GM12878 (cell line): ENCODE measurements around the gene TAPBP. TPM values are rescaled to one million over a fixed set of nuclear protein-coding genes. Genes with fewer than 3 reads are reported as not detected.
"Not testable (repeated sequence)": the region's sequence is repeated elsewhere in the genome, so short reads cannot be mapped to it uniquely, and the experiment has no call there.

Experiments
- ATAC-seq: fragments of 200-7000 bp; cut with Tn5 transposase; 3 replicates; pipeline ENCODE4 v1.9.1; 2020; ENCODE audit warnings: mild to moderate bottlenecking, moderate library complexity
- BruUV-seq: library from RNA; stranded (reverse); fragments of 400-500 nt; replicated peaks from 2 replicates; lab custom pipeline; 2021; lab: Mats Ljungman, UMichigan
- CTCF ChIA-PET: fragments of 300-600 bp; sonication (Branson Sonifier 250); formaldehyde crosslinking; extraction: SDS; loops from one replicate; lab custom pipeline; 2021; ENCODE audit warnings: inconsistent platforms; lab: Yijun Ruan, JAX
- POLR2A ChIA-PET: fragments of 350-600 bp; formaldehyde crosslinking; extraction: SDS; loops from one replicate; lab custom pipeline; 2021; ENCODE audit warnings: inconsistent platforms; lab: Charles Lee
- RAD21 ChIA-PET: fragments of 300-600 bp; sonication (Branson Sonifier 250); formaldehyde crosslinking; loops from one replicate; lab custom pipeline; 2023; ENCODE audit warnings: antibody characterized with exemption; ENCODE audit not compliant: unreplicated experiment; lab: Charles Lee
- SMC1A ChIA-PET: fragments of 300-600 bp; sonication (Branson Sonifier 250); formaldehyde crosslinking; loops from one replicate; lab custom pipeline; 2023; ENCODE audit not compliant: unreplicated experiment, uncharacterized antibody; lab: Charles Lee
- DNase-seq: peaks from one replicate; pipeline ENCODE4 v3.0.0-alpha.2; 2011; ENCODE audit warnings: low read depth, low spot score
- FAIRE-seq: peaks from 3 replicates; lab custom pipeline; 2011; peaks lifted over from hg19 to GRCh38; lab: Jason Lieb, UNC
- H2AFZ ChIP-seq: 2 replicates; pipeline ENCODE4 v1.6.0; 2011; ENCODE audit warnings: low read depth, low read length, control low read depth; ENCODE audit not compliant: control insufficient read depth
- H3K27ac ChIP-seq: 2 replicates; pipeline ENCODE4 v1.5.1; 2011; ENCODE audit warnings: control low read depth; ENCODE audit not compliant: control insufficient read depth, insufficient read depth
- H3K27me3 ChIP-seq, 2 experiments: replicated peaks in 1 of 2; 2 replicates each; pipeline versions ENCODE4 v1.6.0 to v1.6.1; 2011; ENCODE audit warnings: low read length in 1 of 2; ENCODE audit not compliant: control insufficient read depth in 2 of 2, insufficient read depth in 2 of 2
- H3K36me3 ChIP-seq, 2 experiments: 2 replicates each; pipeline ENCODE4 v1.5.1; 2011; ENCODE audit warnings: low read length in 1 of 2; ENCODE audit not compliant: control insufficient read depth in 2 of 2, insufficient read depth in 2 of 2
- H3K4me1 ChIP-seq: 2 replicates; pipeline ENCODE4 v1.6.1; 2011; ENCODE audit warnings: mild to moderate bottlenecking, low read length, moderate library complexity, mixed read lengths; ENCODE audit not compliant: control insufficient read depth, insufficient read depth
- H3K4me2 ChIP-seq: 2 replicates; pipeline ENCODE4 v1.6.0; 2011; ENCODE audit warnings: control low read depth; ENCODE audit not compliant: control insufficient read depth, insufficient read depth
- H3K4me3 ChIP-seq: fragments of 200-600 bp; sonication (generic); 2 replicates; pipeline ENCODE4 v1.5.1; 2016
- H3K79me2 ChIP-seq: 2 replicates; pipeline ENCODE4 v1.6.0; 2011; ENCODE audit warnings: low read length; ENCODE audit not compliant: control insufficient read depth, insufficient read depth
- H3K9ac ChIP-seq: 2 replicates; pipeline ENCODE4 v1.8.0; 2011; ENCODE audit warnings: low read length, control low read depth, mixed read lengths; ENCODE audit not compliant: control insufficient read depth, insufficient read depth
- H3K9me3 ChIP-seq: replicated peaks from 3 replicates; pipeline ENCODE4 v1.5.1; 2011; ENCODE audit warnings: mild to moderate bottlenecking, low read length; ENCODE audit not compliant: control insufficient read depth, insufficient read depth
- H4K20me1 ChIP-seq: 2 replicates; pipeline ENCODE4 v1.6.0; 2011; ENCODE audit not compliant: control insufficient read depth, insufficient read depth
- BCL11A ChIP-seq: IDR thresholded peaks from 2 replicates; pipeline ENCODE4 v1.6.1; 2011; ENCODE audit warnings: low read depth, low read length
- FOXK2 ChIP-seq: fragments of 450-650 bp; IDR thresholded peaks from 2 replicates; pipeline ENCODE4 v1.6.1; 2017; ENCODE audit warnings: mild to moderate bottlenecking, moderate library complexity
- MAX ChIP-seq: IDR thresholded peaks from 2 replicates; pipeline ENCODE4 v1.6.1; 2012; ENCODE audit warnings: low read depth, low read length, improper control_type of control experiment
- MTA3 ChIP-seq: IDR thresholded peaks from 2 replicates; pipeline ENCODE4 v1.6.1; 2012; ENCODE audit warnings: low read length, inconsistent platforms, borderline replicate concordance
- MYB ChIP-seq: fragments of 150-350 bp; IDR thresholded peaks from 2 replicates; pipeline ENCODE4 v1.6.1; 2014; ENCODE audit warnings: mild to moderate bottlenecking, low read depth, low read length, borderline replicate concordance
- SREBF1 ChIP-seq: IDR thresholded peaks from 2 replicates; pipeline ENCODE4 v1.6.1; 2012; ENCODE audit warnings: mild to moderate bottlenecking, low read length
- STAT1 ChIP-seq: fragments of 450-650 bp; conservative IDR thresholded peaks from 2 replicates; pipeline ENCODE4 v1.6.1; 2014; ENCODE audit warnings: antibody characterized with exemption, mild to moderate bottlenecking
- SUPT20H ChIP-seq: IDR thresholded peaks from 2 replicates; pipeline ENCODE4 v1.6.1; 2011; ENCODE audit warnings: low read depth, mild to moderate bottlenecking, low read length, moderate library complexity, borderline replicate concordance; ENCODE audit not compliant: control insufficient read depth
- TAF1 ChIP-seq: IDR thresholded peaks from 2 replicates; pipeline ENCODE4 v1.6.1; 2011; ENCODE audit warnings: mild to moderate bottlenecking, low read depth, low read length, borderline replicate concordance
- TBL1XR1 ChIP-seq: IDR thresholded peaks from 2 replicates; pipeline ENCODE4 v1.6.1; 2012; ENCODE audit warnings: low read depth, low read length, improper control_type of control experiment
- ZBTB4 ChIP-seq: fragments of 450-650 bp; formaldehyde crosslinking; IDR thresholded peaks from 2 replicates; pipeline ENCODE4 v1.4.0; 2022; ENCODE audit warnings: mild to moderate bottlenecking, moderate library complexity
- ZNF217 ChIP-seq: fragments of 450-650 bp; IDR thresholded peaks from 2 replicates; pipeline ENCODE4 v1.6.1; 2017; ENCODE audit warnings: antibody characterized with exemption, mild to moderate bottlenecking
- ZNF274 ChIP-seq: IDR thresholded peaks from one replicate; pipeline ENCODE4 v1.8.0; 2011; ENCODE audit not compliant: insufficient read length, insufficient read depth
- WGBS: methylation state at CpG from one replicate; pipeline ENCODE4 v1.1.6; 2016; ENCODE audit warnings: low lambda C conversion rate; ENCODE audit not compliant: insufficient replicate concordance, insufficient coverage; ENCODE audit errors: missing lambda C conversion rate; 5-methylcytosine and 5-hydroxymethylcytosine counted together
- in situ Hi-C: fragments of 300-500 bp; cut with MboI; formaldehyde crosslinking; loops from 9 replicates; pipeline ENCODE4 v1.14.3; 2018; ENCODE audit warnings: mixed read lengths
- intact Hi-C: fragments of 100-400 bp; cut with micrococcal nuclease; formaldehyde crosslinking; loops from one replicate; pipeline ENCODE4 v1.14.2; 2022; ENCODE audit not compliant: unreplicated experiment
- polyA plus RNA-seq, 11 experiments: library from polyadenylated mRNA; depleted of rRNA in 4 of 11; unstranded in 6 of 11; stranded (reverse) in 5 of 11; fragments of >200 nt; fragmentation: Nextera tagmentation in 4 of 11; fragmentation: Illumina TruSeq in 1 of 11; extraction: Ambion mirVana in 4 of 11; extraction: Trizol in 1 of 11; gene quantifications; 1 replicate in 1 of 11; 2 replicates in 10 of 11; pipeline versions ENCODE4 v1.2.1 to v1.2.3, GENCODE V29; 2011 to 2016; ENCODE audit warnings: inconsistent platforms in 2 of 11, missing spikeins in 2 of 11, low read depth in 1 of 11
- total RNA-seq, 4 experiments: library from RNA; depleted of rRNA in 3 of 4; stranded (reverse); fragments of >200 nt in 3 of 4; fragmentation: Illumina TruSeq in 1 of 4; extraction: Trizol in 1 of 4; gene quantifications; 2 replicates each; pipeline versions ENCODE4 v1.2.1 to v1.2.3, GENCODE V29; 2013 to 2021

Gene TAPBP
- total and polyA plus RNA-seq, 10 of the 15 experiments (the other 5 are each of a cell fraction or from before 2014, with no cell fraction given) = 14.6 to 210 (median 78.1) TPM

GRCh38 chr6:33356295-33356694 lies 42.4 kb upstream of the TAPBP start:
- RAD21 ChIA-PET = no interaction called here
- FAIRE-seq = no peak
- CTCF ChIA-PET = no interaction called here
- WGBS = 35% methylated on average over 3 of the region's 3 CpGs
- no peaks in the 10 kb centered on the region for H3K79me2 ChIP-seq
- H3K27me3 ChIP-seq = no peaks in the 10 kb centered on the region
- TF ChIP-seq BCL11A (no peak), ZNF274 (no peak), MTA3 (no peak), SUPT20H (no peak), TBL1XR1 (no peak), ZBTB4 (CRISPR knock-in tag) (no peak), SREBF1 (no peak), MYB (no peak), TAF1 (no peak), FOXK2 (no peak), STAT1 (no peak), MAX (no peak), ZNF217 (no peak)
- no peaks in the 10 kb centered on the region for H4K20me1 ChIP-seq
- H3K4me2 ChIP-seq = no peak overlapping the region
- SMC1A ChIA-PET = no interaction called here
- POLR2A ChIA-PET = interaction anchor here (0.6 kb wide), 1 partner anchor 11 kb away, joined by 3 read pairs; no protein-coding TSS in a partner anchor
- no TSS peak for BruUV-seq
- in situ Hi-C loops (no loop called here), intact Hi-C loops (no loop called here)
- DNase-seq = no peak
- H3K9ac ChIP-seq = no peak overlapping the region
- H3K9me3 ChIP-seq = no peaks in the 10 kb centered on the region
- no peak overlapping the region for H3K27ac ChIP-seq
- H3K4me3 ChIP-seq = no peak overlapping the region
- no peaks in the 10 kb centered on the region for H3K4me1 ChIP-seq
- H2AFZ ChIP-seq = no peak overlapping the region
- H3K36me3 ChIP-seq = no peaks in the 10 kb centered on the region
- ATAC-seq = no peak

GRCh38 chr6:33355860-33356259 lies 42.0 kb upstream of the TAPBP start:
- H4K20me1 ChIP-seq, DNase-seq, H3K36me3 ChIP-seq, FAIRE-seq, H3K9ac ChIP-seq, H3K27me3 ChIP-seq, H2AFZ ChIP-seq, H3K79me2 ChIP-seq, intact Hi-C loops, H3K27ac ChIP-seq, H3K4me2 ChIP-seq, H3K4me1 ChIP-seq, SMC1A ChIA-PET, H3K9me3 ChIP-seq, RAD21 ChIA-PET, in situ Hi-C loops, H3K4me3 ChIP-seq, BruUV-seq, ATAC-seq: not testable (repeated sequence)
- 33% methylated on average over 6 of the region's 6 CpGs for WGBS
- CTCF ChIA-PET = interaction anchor here (2.1 kb wide), 1 partner anchor 11 kb away, joined by 6 read pairs; no protein-coding TSS in a partner anchor
- POLR2A ChIA-PET = interaction anchor here (0.6 kb wide), 1 partner anchor 10 kb away, joined by 3 read pairs; no protein-coding TSS in a partner anchor
